Neuron (in vitro differentiated cells): Measurements from ENCODE around the gene ZNF765.
"Not testable (repeated sequence)": the region's sequence is repeated elsewhere in the genome, so short reads cannot be mapped to it uniquely, and the experiment has no call there.

Source experiments
- H2AFZ ChIP-seq: one replicate; pipeline ENCODE4 v1.6.1; 2013; ENCODE audit warnings: low read depth, mild to moderate bottlenecking, inconsistent platforms, low read length, moderate library complexity
- H3K27me3 ChIP-seq: one replicate; pipeline ENCODE4 v1.6.1; 2013; ENCODE audit warnings: low read length; ENCODE audit not compliant: insufficient read depth
- H3K36me3 ChIP-seq: one replicate; pipeline ENCODE4 v1.6.1; 2013; ENCODE audit warnings: low read length; ENCODE audit not compliant: insufficient read depth
- H3K4me1 ChIP-seq: one replicate; pipeline ENCODE4 v1.6.1; 2013; ENCODE audit warnings: low read length; ENCODE audit not compliant: insufficient read depth
- H3K4me3 ChIP-seq: 2 replicates; pipeline ENCODE4 v1.5.1; 2013; ENCODE audit warnings: mild to moderate bottlenecking, low read length, moderate library complexity
- H3K9me3 ChIP-seq: one replicate; pipeline ENCODE4 v1.6.1; 2013; ENCODE audit warnings: low read length

The ZNF765 gene

GRCh38 chr19:53431399-53432087 is 36.6 kb downstream of the ZNF765 start, which contains the start of gene ZNF761:
TSS of gene ZNF761 (plus strand) at chr19:53431984. CDS start at chr19:53447269, 15,285 bp downstream.
- peak within 1 kb of the TSS; percentile 85 for H3K4me3 ChIP-seq
- peak within 1 kb of the TSS; percentile 79 for H2AFZ ChIP-seq
- H3K4me1 ChIP-seq: peaks cover 8% of the 10 kb centered on the region
- H3K36me3 ChIP-seq: peaks cover 17% of the 10 kb centered on the region
- peaks cover 6% of the 10 kb centered on the region for H3K9me3 ChIP-seq
- no peaks in the 10 kb centered on the region for H3K27me3 ChIP-seq

GRCh38 chr19:53432088-53432661 is 37.2 kb downstream of the ZNF765 start:
- no peaks in the 10 kb centered on the region for H3K27me3 ChIP-seq
- H2AFZ ChIP-seq: peak overlapping the region; percentile 79
- peaks cover 19% of the 10 kb centered on the region for H3K36me3 ChIP-seq
- H3K4me3 ChIP-seq: peak overlapping the region; percentile 85
- H3K9me3 ChIP-seq: peaks cover 6% of the 10 kb centered on the region
- peaks cover 8% of the 10 kb centered on the region for H3K4me1 ChIP-seq

GRCh38 chr19:53443809-53444208 is 48.9 kb downstream of the ZNF765 start:
- peaks cover 33% of the 10 kb centered on the region for H3K36me3 ChIP-seq
- H3K4me3 ChIP-seq: not testable (repeated sequence)

GRCh38 chr19:53447196-53447595 is 52.2 kb downstream of the ZNF765 start:
- H3K4me3 ChIP-seq, H2AFZ ChIP-seq, H3K4me1 ChIP-seq, H3K27me3 ChIP-seq: not testable (repeated sequence)
- H3K9me3 ChIP-seq: peaks cover 39% of the 10 kb centered on the region
- H3K36me3 ChIP-seq: peaks cover 49% of the 10 kb centered on the region

More at GRCh38 chr19:53443809-53444208, 48.9 kb downstream of the ZNF765 start:
- H2AFZ ChIP-seq, H3K4me1 ChIP-seq, H3K27me3 ChIP-seq: not testable (repeated sequence)
- H3K9me3 ChIP-seq: peaks cover 35% of the 10 kb centered on the region

GRCh38 chr19:53455828-53456227 is 60.9 kb downstream of the ZNF765 start:
- Histone ChIP-seq H3K36me3 (peaks cover 54% of the 10 kb centered on the region), H2AFZ (no peak overlapping the region), H3K9me3 (peaks cover 63% of the 10 kb centered on the region), H3K27me3 (no peaks in the 10 kb centered on the region), H3K4me1 (no peaks in the 10 kb centered on the region), H3K4me3 (no peak overlapping the region)

- H3K9me3 ChIP-seq: peaks cover 40% of the 10 kb centered on the region
- H3K4me3 ChIP-seq: not testable (repeated sequence)
These were observed 65.3 kb downstream of the ZNF765 start for GRCh38 chr19:53460131-53460721.

GRCh38 chr19:53461866-53462265 is 66.9 kb downstream of the ZNF765 start:
- Histone ChIP-seq H3K4me3 (no peak overlapping the region), H3K4me1 (no peaks in the 10 kb centered on the region), H3K9me3 (peaks cover 24% of the 10 kb centered on the region), H2AFZ (no peak overlapping the region), H3K27me3 (no peaks in the 10 kb centered on the region), H3K36me3 (peaks cover 3% of the 10 kb centered on the region)

More at GRCh38 chr19:53460131-53460721, 65.3 kb downstream of the ZNF765 start:
- peaks cover 17% of the 10 kb centered on the region for H3K36me3 ChIP-seq
- not testable (repeated sequence) for H3K4me1 ChIP-seq, H3K27me3 ChIP-seq, H2AFZ ChIP-seq

- Histone ChIP-seq H3K4me3 (no peak overlapping the region), H3K36me3 (no peaks in the 10 kb centered on the region), H2AFZ (no peak overlapping the region), H3K9me3 (peaks cover 16% of the 10 kb centered on the region), H3K27me3 (no peaks in the 10 kb centered on the region), H3K4me1 (no peaks in the 10 kb centered on the region)
These were observed 67.9 kb downstream of the ZNF765 start for GRCh38 chr19:53462861-53463260.

GRCh38 chr19:53463263-53463662 is 68.3 kb downstream of the ZNF765 start:
- H3K4me1 ChIP-seq: no peaks in the 10 kb centered on the region

GRCh38 chr19:53466726-53467484 is 72.0 kb downstream of the ZNF765 start:
- Histone ChIP-seq H3K27me3 (no peaks in the 10 kb centered on the region), H3K4me1 (peaks cover 13% of the 10 kb centered on the region), H3K4me3 (peak overlapping the region; percentile 84), H3K36me3 (peaks cover 2% of the 10 kb centered on the region), H3K9me3 (peaks cover 7% of the 10 kb centered on the region), H2AFZ (peak overlapping the region; percentile 90)

More at GRCh38 chr19:53463263-53463662, 68.3 kb downstream of the ZNF765 start:
- Histone ChIP-seq H3K36me3 (no peaks in the 10 kb centered on the region), H3K27me3 (no peaks in the 10 kb centered on the region), H3K9me3 (peaks cover 14% of the 10 kb centered on the region), H3K4me3 (no peak overlapping the region), H2AFZ (no peak overlapping the region)

GRCh38 chr19:53467485-53468262 is 72.7 kb downstream of the ZNF765 start, which contains the start of gene ZNF813:
TSS of gene ZNF813 (plus strand) at chr19:53467733. CDS start at chr19:53483823, 16,090 bp downstream.
- H3K4me3 ChIP-seq: peak within 1 kb of the TSS; percentile 84

GRCh38 chr19:53468628-53469027 is 73.7 kb downstream of the ZNF765 start:
- not testable (repeated sequence) for H3K27me3 ChIP-seq, H3K36me3 ChIP-seq, H2AFZ ChIP-seq
- Histone ChIP-seq H3K9me3 (peaks cover 10% of the 10 kb centered on the region), H3K4me3 (peak overlapping the region; percentile 84), H3K4me1 (peaks cover 13% of the 10 kb centered on the region)

More at GRCh38 chr19:53467485-53468262, 72.7 kb downstream of the ZNF765 start, which contains the start of gene ZNF813:
- Histone ChIP-seq H3K27me3 (no peaks in the 10 kb centered on the region), H2AFZ (peak within 1 kb of the TSS; percentile 90), H3K36me3 (peaks cover 4% of the 10 kb centered on the region), H3K4me1 (peaks cover 13% of the 10 kb centered on the region), H3K9me3 (peaks cover 8% of the 10 kb centered on the region)
